Measurements from ENCODE around the gene ADIPOR2. TPM values are rescaled to one million over a fixed set of nuclear protein-coding genes. Genes with fewer than 3 reads are reported as not detected.
"Not testable (repeated sequence)": the region's sequence is repeated elsewhere in the genome, so short reads cannot be mapped to it uniquely, and the experiment has no call there.

Gene ADIPOR2
- total RNA-seq, 1 experiment from 2014 or later, result 33.9 TPM

DNA sequence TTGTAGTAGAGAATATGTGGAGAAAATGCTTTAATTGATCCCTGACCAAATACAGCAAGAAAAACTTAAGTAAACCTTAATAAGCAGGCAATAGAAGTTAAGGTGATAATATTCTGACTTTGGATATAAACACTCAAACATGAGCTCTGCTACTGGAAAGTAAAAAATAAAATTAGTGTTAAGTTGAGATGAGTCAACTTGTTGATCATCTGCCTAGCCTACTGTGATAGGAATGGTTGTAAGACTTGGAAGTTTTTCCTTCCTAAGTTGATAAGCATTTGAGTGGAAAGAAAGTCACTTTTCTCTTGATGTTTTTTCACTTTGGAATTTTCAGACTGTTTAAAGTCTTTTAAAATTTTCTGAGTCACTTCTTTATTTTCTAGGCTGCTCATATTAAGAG lies 26.0 kb downstream of the ADIPOR2 start:
- in situ Hi-C loops (cut with HindIII; ENCODE audit: low pct_unique_long_range_greater_than_20kb, low sequenced_read_pairs), result no loop called here
- no peak for DNase-seq (ENCODE audit: low read depth)

DNA sequence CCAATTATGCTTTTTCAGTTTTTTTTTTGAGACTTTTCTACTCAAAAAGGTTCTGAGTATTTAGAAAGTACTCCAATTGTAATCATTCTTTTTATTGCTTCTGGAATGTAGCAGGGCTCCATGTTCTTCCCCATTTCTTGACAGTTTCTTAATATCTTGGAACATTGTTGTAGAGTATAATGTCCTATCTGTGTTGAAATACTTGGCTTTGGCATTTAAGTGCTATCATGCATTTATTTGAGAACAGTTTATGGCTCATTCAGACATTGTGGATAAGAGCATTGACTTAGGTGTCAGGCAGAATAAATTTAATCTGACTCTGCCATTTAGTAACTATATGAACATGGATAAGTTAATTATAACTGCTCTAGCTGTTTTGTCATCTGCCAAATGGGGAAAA lies 28.3 kb downstream of the ADIPOR2 start:
- in situ Hi-C loops (cut with HindIII; ENCODE audit: low pct_unique_long_range_greater_than_20kb, low sequenced_read_pairs), result no loop called here
- no peak for DNase-seq (ENCODE audit: low read depth)

DNA sequence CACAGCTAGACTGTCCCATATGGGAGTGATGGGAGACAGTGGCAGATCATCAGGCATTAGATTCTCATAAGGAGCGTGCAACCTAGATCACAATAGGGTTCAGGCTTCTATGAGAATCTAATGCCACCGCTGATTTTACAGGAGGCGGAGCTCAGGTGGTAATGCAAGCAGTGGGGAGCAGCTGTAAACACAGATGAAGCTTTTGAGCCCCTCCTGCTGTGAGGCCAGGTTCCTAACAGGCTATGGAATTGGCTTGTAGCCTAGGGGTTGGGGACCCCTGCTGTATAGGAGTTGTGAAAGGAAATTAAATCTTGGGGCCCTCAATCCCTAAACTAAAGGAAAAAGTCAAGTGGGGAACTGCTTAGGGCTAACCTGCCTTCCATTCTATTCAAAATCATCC lies 29.6 kb downstream of the ADIPOR2 start:
- no peak for DNase-seq (ENCODE audit: low read depth)
- in situ Hi-C loops (cut with HindIII; ENCODE audit: low pct_unique_long_range_greater_than_20kb, low sequenced_read_pairs), result no loop called here

DNA sequence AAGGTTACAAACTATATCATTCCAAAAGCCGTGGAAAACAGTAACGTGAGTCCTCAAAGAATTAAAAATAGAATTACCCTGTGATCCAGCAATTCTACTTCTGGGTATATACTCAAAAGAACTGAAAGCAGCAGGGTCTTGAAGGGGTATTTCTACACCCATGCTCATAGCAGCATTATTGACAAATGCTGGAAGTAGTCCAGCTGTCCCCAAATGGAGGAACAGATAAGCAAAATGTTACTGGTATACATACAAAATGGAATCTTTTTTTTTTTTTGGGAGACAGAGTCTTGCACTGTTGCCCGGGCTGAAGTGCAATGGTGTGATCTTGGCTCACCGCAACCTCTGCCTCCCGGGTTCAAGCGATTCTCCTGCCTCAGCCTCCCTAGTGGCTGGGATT lies 32.9 kb downstream of the ADIPOR2 start:
- in situ Hi-C loops (cut with HindIII; ENCODE audit: low pct_unique_long_range_greater_than_20kb, low sequenced_read_pairs), result no loop called here
- DNase-seq (ENCODE audit: low read depth), result no peak

DNA sequence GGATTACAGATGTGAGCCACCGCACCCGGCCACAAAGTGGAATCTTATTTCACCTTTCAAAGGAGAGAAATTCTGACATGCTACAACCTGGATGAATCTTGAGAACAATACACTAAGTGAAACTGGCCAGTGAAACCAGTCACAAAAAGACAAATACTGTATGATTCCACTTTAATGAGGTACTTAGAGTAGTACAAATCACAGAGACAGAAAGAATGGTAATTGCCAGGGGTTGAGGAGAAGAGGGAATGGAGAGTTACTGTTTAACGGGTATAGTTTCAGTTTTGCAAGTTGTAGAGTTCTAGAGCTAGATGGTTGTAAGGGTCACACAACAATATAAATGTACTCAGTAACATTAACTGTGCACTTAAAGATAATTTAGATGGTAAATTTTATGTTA lies 33.4 kb downstream of the ADIPOR2 start:
- no peak for DNase-seq (ENCODE audit: low read depth)
- in situ Hi-C loops (cut with HindIII; ENCODE audit: low pct_unique_long_range_greater_than_20kb, low sequenced_read_pairs), result no loop called here

DNA sequence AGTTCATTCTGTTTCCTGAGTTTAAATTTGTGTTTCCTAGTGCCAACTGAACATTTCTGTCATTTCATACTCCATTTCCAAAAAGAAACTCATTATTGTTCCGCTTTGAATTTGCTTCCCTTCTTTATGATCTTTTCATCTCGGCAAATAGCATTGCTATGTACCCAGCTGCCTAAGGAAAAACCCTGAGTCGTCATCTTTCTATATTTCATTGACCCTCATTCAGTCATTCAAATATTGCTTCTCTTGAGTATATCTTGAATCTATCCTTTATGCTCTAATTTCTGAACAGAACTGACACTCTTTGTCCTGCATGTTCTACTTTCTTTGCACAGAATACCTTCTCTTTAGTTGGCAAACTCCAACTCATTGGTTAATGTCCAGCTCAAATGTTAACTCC lies 35.9 kb downstream of the ADIPOR2 start:
- in situ Hi-C loops (cut with HindIII; ENCODE audit: low pct_unique_long_range_greater_than_20kb, low sequenced_read_pairs), result no loop called here
- DNase-seq (ENCODE audit: low read depth), result no peak

DNA sequence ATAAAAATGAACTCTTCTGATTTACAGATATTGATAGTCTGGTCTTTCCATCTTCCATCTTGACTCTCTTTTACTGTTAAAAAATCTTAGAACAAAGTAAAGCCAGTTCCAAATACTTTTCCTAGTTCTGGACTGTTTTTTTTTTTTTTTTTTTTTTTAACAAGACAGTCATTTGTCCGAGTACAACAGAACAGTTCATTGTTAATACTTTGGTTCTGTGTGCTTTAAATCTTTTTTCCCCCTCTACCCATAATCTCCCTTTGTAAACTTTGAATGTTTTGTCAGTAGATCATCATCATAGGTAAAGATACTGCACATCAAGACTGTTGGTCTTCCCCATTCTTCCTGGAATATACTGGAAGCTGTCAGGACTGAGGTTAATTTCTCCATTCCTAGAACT lies 38.0 kb downstream of the ADIPOR2 start:
- in situ Hi-C loops (cut with HindIII; ENCODE audit: low pct_unique_long_range_greater_than_20kb, low sequenced_read_pairs), result no loop called here
- DNase-seq (ENCODE audit: low read depth), result no peak

DNA sequence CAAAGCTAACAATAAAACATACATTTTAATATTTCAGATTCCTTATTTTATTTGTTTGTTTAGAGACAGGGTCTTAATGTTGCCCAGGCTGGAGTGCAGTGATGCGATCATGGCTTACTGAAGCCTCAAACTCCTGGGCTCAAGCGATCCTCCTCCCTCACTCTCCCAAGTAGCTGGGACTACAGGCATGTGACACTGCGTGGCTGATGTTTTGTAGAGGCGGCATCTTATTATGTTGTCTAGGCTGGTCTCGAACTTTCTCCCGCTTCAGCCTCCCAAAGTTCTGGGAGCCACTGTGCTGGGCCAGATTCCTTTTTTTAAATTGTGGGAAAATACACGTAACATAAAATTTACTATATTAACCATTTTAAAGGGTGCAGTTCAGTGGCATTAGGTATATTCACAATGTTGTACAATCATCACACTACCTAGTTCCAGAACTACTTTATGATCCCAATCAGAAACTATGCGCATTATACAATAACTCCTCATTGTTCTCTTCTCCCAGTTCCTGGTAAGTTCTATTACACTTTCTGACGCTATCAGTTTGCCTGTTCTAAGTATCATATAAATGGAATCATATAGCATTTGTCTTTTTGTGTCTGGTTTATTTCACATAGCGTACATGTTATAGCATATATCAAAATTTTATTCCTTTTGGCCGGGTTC lies 40.3 kb downstream of the ADIPOR2 start:
- in situ Hi-C loops (cut with HindIII; ENCODE audit: low pct_unique_long_range_greater_than_20kb, low sequenced_read_pairs), result no loop called here

DNA sequence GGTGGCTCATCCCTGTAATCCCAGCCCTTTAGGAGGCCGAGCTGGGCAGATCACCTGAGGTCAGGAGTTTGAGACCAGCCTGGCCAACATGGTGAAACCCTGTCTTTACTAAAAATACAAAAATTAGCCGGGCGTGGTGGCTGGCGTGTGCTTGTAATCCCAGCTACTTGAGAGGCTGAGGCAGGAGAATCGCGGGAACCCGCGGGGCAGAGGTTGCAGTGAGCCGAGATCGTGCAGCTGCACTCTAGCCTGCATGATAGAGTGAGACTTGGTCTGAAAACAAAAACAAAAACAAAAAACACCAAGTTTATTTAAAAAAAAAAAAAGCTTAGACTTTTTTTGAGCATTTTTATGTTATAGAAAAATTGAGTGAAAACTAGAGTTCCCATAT lies 40.8 kb downstream of the ADIPOR2 start:
- in situ Hi-C loops (cut with HindIII; ENCODE audit: low pct_unique_long_range_greater_than_20kb, low sequenced_read_pairs); DNase-seq (ENCODE audit: low read depth): not testable (repeated sequence)

More for the DNA sequence above, 40.3 kb downstream of the ADIPOR2 start:
- no peak for DNase-seq (ENCODE audit: low read depth)

DNA sequence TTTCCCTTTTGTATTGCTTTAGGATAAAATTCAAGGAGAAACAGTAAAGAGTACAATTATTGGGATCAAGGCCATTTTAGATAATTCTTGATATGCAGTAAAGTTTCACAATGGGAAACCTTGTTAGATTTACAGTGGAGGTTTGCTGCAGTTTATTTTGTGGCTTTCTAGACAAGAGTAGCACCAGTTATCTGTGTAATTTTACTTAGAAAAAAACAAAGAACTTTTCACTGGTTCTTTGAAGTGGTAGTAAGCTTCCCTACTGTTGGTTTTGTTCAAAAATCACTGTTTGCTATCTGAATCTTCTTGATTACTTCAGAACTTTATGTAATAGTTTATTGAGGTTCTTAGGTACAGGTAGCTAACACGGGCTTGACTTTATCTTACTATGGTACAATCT lies 42.0 kb downstream of the ADIPOR2 start:
- DNase-seq (ENCODE audit: low read depth), result no peak
- in situ Hi-C loops (cut with HindIII; ENCODE audit: low pct_unique_long_range_greater_than_20kb, low sequenced_read_pairs), result no loop called here

DNA sequence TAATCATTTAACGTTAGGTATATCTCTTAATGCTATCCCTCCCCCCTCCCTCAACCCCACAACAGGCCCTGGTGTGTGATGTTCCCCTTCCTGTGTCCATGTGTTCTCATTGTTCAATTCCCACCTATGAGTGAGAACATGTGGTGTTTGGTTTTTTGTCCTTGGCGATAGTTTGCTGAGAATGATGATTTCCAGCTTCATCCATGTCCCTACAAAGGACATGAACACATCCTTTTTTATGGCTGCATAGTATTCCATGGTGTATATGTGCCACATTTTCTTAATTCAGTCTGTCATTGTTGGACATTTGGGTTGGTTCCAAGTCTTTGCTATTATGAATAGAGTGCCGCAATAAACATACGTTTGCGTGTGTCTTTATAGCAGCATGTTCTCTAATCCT lies 42.8 kb downstream of the ADIPOR2 start:
- DNase-seq (ENCODE audit: low read depth); in situ Hi-C loops (cut with HindIII; ENCODE audit: low pct_unique_long_range_greater_than_20kb, low sequenced_read_pairs): not testable (repeated sequence)

DNA sequence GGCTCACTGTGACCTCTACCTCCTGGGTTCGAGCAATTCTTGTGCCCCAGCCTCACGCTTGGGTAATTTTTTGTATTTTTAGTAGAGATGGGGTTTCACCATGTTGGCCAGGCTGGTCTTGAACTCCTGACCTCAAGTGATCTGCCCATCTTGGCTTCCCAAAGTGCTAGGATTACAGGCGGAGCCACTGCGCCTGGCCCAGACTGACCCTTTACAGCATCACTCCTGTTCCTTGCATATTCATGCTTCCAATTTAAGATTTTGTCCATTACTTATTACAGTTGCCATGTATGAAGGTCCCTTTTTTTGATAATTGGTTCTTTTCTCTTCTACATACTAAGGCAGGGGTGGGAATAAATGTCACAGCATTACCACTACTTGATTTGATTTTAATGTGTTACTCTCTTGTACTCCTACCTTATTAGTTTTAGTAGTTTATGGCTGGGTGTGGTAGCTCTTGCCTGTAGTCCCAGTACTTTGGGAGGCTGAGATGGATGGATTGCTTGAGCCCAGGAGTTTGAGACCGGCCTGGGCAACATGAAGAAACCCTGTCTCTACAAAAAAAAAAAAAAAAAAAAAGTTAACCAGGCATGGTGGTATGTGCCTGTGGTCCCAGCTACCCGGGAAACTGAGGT lies 46.9 kb downstream of the ADIPOR2 start:
- in situ Hi-C loops (cut with HindIII; ENCODE audit: low pct_unique_long_range_greater_than_20kb, low sequenced_read_pairs), result no loop called here
- DNase-seq (ENCODE audit: low read depth), result no peak

DNA sequence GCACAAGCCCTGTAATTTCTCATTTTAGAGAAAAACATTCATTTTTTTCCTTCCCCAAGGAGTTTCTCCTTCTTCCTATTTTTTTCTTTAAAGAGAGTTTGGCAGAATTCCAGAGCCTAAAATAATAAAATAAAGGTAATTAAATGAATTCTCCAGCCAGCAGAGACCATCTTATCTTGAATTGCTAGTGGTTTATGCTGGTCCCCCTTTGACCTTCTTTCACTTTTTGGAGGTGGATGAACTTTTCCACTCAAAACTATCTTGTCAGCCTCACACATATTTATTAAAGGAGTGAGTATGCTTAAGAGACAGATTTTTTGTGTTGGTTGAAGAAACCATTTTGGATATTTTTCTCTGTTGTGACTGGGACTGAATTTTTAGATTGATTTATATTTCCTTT lies 47.6 kb downstream of the ADIPOR2 start:
- in situ Hi-C loops (cut with HindIII; ENCODE audit: low pct_unique_long_range_greater_than_20kb, low sequenced_read_pairs), result no loop called here
- no peak for DNase-seq (ENCODE audit: low read depth)

DNA sequence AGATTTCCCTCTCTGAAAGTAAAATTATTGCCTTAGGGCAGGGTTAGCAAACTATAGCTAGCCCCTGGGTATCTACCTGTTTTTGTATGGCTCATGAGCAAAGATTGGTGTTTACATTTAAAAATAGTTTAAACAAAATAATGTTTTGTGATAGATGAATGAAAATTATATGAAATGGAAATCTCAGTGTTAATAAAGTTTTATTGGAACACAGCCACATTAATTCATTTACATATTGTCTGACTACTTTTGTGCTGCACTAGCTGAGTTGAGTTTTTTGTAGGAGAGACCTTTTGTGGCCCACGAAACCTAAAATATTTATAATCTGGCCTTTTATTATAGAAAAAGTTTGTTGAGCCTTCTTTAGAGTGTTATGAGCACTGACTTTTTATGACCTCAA lies 48.5 kb downstream of the ADIPOR2 start:
- in situ Hi-C loops (cut with HindIII; ENCODE audit: low pct_unique_long_range_greater_than_20kb, low sequenced_read_pairs), result no loop called here
- DNase-seq (ENCODE audit: low read depth), result no peak

DNA sequence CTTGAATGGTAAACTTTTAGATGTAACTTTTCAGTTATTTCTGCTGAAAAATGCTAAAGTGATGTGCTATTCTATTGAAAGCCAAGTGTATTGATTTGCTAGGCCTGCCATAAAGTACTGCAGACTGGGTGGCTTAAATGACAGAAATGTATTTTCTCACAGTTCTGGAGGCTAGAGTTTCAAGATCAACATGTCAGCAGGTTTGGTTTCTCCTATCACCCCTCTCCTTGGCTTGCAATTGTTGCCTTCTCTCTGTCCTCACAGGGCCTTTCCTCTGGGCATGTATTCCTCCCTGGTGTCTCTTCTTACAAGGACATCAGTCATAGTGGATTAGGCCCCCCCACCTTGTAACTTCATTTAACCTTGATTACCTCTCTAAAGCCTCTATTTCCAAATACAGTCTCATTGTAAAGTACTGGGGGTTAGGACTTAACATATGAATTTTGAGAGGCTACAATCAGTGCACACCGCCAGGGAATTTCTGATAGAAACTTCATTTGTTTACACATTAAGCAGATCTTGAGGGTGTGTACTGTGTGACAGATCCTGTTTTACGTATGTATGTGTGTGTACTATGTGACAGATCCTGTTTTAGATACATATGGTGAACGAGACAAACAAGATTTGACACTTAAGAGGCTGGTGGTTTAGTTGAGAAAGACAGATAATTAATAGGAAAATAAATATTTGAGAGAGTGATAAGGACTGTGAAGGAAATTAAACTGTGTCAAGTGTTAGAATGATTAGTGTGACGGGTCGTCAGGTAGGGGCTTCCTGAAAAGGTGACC lies 49.5 kb downstream of the ADIPOR2 start:
- no peak for DNase-seq (ENCODE audit: low read depth)
- in situ Hi-C loops (cut with HindIII; ENCODE audit: low pct_unique_long_range_greater_than_20kb, low sequenced_read_pairs), result no loop called here

DNA sequence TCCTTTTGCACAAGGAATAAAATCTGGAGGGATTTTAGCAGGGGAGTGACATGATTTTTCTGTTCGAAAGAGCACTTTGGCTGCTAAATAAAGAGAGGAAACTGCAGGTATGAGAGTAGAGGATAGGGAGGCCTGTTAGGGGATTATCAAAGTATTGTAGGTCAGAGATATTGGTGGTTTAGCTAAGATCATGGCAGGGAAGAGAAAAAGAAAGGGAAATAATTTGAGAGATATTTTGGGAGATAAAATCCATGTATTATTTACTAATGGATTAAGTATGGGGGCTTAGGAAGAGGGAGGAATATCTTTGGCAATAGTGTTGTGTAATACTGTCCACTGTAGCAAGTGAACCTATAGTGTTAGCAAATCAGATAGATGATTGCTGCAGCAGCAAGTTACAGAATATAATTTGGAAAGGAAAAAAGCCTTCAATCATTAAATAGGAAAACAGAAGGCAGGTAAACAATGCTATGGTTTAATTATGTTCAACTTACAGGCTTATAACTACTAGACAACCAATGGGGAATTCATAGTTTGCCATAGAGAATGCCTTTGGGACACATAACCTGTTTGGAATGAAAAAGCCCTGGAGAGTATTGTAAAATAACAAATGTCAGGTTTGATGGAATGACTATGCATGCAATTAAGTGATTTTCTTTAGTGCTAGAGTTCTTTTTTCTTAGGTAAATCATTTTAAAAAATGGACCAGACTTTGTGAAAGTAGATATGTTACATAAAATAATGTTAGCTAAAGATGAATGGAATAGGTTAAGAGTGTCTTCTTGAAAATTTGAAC lies 50.5 kb downstream of the ADIPOR2 start:
- no peak for DNase-seq (ENCODE audit: low read depth)
- in situ Hi-C loops (cut with HindIII; ENCODE audit: low pct_unique_long_range_greater_than_20kb, low sequenced_read_pairs), result no loop called here

DNA sequence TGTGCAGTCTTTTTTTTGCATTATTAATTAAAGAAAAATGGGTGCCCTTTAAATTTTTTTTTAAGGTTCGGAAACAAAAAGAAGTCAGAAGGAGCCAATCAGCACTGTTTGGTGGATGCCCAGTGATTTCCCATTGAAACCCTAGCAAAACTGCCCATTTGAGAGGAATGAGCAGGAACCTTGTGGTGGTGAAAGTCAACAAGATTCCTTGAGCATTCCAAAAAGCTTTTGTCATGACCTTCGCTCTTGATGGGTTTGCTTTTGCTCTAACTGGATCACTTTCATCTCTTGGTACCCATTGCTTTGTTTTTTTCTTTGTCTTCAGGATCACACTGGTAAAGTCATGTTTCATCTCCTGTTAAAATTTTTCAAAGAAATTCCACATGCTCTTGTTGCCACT lies 54.1 kb downstream of the ADIPOR2 start:
- in situ Hi-C loops (cut with HindIII; ENCODE audit: low pct_unique_long_range_greater_than_20kb, low sequenced_read_pairs), result no loop called here
- DNase-seq (ENCODE audit: low read depth), result no peak

DNA sequence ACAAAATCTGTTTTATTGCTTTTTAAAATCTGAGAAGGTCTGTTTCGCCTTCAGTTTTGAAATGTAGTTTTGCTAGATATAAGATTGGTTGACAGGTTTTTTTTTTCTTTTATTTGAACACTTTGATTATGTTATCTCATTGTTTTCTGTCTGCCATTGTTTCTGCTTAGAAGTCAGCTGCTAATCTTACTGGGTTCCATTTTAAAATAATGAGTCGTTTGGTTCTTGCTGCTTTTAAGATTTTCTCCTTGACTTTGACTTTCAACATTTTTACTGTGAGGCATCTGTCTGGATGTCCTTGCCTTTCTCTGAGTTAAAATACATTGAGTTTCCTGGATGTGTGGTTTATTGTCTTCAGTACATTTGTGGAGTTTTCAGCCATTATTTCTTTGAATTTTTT lies 56.7 kb downstream of the ADIPOR2 start:
- in situ Hi-C loops (cut with HindIII; ENCODE audit: low pct_unique_long_range_greater_than_20kb, low sequenced_read_pairs), result no loop called here
- DNase-seq (ENCODE audit: low read depth), result no peak

DNA sequence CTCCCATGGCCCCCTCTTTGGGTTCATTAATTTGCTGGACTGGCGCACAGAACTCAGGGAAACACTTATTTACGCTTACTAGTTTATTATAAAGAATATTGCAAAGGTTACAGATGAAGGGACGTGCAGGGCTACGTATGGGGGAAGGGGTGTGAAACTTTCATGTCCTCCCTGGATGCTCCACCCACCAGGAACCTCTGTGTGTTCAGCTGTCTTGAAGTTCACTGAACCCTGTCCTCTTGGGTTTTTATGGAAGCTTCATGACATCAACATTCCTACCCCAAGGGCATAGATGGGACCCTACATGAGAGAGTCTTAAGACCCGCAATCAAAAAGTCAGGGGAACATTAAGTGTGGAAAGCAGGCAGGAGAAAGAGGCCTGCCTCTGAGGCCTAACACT lies 58.1 kb downstream of the ADIPOR2 start:
- in situ Hi-C loops (cut with HindIII; ENCODE audit: low pct_unique_long_range_greater_than_20kb, low sequenced_read_pairs), result no loop called here
- DNase-seq (ENCODE audit: low read depth), result no peak

Measured in Caki2 (cell line).